Type B pancreatic cell (in vitro differentiated cells): ENCODE measurements around the gene LGALS7. TPM values are rescaled to one million over a fixed set of nuclear protein-coding genes. Genes with fewer than 3 reads are reported as not detected.
A peak's percentile ranks its signal among the peaks of the same experiment; 100 is the strongest.
"Not testable (repeated sequence)": the region's sequence is repeated elsewhere in the genome, so short reads cannot be mapped to it uniquely, and the experiment has no call there.

ENCODE experiments used
- DNase-seq: peaks from one replicate; pipeline ENCODE4 v3.0.0; 2021; ENCODE audit warnings: mixed read lengths; ENCODE audit not compliant: unreplicated experiment; ENCODE audit errors: extremely low spot score
- H3K27ac Mint-ChIP-seq: 2 replicates; pipeline ENCODE4 v1.8.0; 2021; ENCODE audit warnings: mild to moderate bottlenecking, mixed read lengths
- H3K27me3 Mint-ChIP-seq: 2 replicates; pipeline ENCODE4 v1.8.0; 2021; ENCODE audit warnings: mixed read lengths
- H3K36me3 Mint-ChIP-seq: 2 replicates; pipeline ENCODE4 v1.8.0; 2021; ENCODE audit warnings: mixed read lengths
- H3K4me1 Mint-ChIP-seq: one replicate; pipeline ENCODE4 v1.8.0; 2021; ENCODE audit warnings: mixed read lengths; ENCODE audit not compliant: unreplicated experiment
- H3K4me3 Mint-ChIP-seq: 2 replicates; pipeline ENCODE4 v1.8.0; 2021; ENCODE audit warnings: mild to moderate bottlenecking, mixed read lengths
- H3K9me3 Mint-ChIP-seq: 2 replicates; pipeline ENCODE4 v1.8.0; 2021; ENCODE audit warnings: mixed read lengths
- total RNA-seq: library from RNA; stranded (reverse); gene quantifications from 2 replicates; pipeline ENCODE4 v1.2.1, GENCODE V29; 2021; ENCODE audit warnings: low replicate concordance
- TF ChIP-seq, protein P1 (sequence below): fragments of 200-600 bp; sonication (generic); conservative IDR thresholded peaks from 2 replicates; pipeline ENCODE4 v1.5.0; 2021; ENCODE audit warnings: antibody characterized with exemption, mild to moderate bottlenecking

The LGALS7 gene
- total RNA-seq, 1 donor from 2014 or later: 1.8 TPM

DNA sequence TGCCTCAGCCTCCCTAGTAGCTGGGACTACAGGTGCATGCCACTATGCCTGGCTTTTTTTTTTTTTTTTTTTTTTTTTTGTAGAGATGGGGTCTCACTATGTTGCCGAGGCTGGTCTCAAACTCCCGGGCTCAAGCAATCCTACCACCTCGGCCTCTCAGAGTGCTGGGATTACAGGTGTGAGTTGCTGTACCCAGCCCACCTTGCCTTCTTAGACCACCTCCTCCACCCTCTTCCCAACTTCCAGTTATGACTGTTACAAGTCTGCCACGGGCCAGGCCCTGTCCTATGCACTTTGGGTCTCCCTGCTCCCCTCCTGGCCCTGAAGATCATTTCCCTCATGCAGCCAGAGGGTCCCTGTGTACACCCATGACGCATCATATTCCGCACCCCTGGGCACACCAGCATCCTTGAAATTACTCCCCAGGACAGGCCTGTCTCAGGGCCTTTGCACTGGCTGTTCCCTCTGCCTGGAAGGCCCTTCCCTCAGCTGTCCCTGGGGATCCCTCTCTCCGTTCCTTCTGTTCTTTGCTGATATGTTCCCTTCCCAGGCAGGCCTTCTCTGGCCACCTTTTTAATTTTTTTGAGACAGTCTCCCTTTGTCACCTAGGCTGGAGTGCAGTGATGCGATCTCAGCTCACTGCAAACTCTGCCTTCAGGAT lies 36.4 kb upstream of the LGALS7 start:
- Mint-ChIP-seq H3K36me3 (no peaks in the 10 kb centered on the region), H3K27me3 (no peaks in the 10 kb centered on the region), H3K27ac (no peak overlapping the region), H3K4me1 (peaks cover 9% of the 10 kb centered on the region), H3K9me3 (no peaks in the 10 kb centered on the region), H3K4me3 (no peak overlapping the region)
- DNase-seq: no peak
- TF ChIP-seq, protein P1, sequence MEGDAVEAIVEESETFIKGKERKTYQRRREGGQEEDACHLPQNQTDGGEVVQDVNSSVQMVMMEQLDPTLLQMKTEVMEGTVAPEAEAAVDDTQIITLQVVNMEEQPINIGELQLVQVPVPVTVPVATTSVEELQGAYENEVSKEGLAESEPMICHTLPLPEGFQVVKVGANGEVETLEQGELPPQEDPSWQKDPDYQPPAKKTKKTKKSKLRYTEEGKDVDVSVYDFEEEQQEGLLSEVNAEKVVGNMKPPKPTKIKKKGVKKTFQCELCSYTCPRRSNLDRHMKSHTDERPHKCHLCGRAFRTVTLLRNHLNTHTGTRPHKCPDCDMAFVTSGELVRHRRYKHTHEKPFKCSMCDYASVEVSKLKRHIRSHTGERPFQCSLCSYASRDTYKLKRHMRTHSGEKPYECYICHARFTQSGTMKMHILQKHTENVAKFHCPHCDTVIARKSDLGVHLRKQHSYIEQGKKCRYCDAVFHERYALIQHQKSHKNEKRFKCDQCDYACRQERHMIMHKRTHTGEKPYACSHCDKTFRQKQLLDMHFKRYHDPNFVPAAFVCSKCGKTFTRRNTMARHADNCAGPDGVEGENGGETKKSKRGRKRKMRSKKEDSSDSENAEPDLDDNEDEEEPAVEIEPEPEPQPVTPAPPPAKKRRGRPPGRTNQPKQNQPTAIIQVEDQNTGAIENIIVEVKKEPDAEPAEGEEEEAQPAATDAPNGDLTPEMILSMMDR: no peak

DNA sequence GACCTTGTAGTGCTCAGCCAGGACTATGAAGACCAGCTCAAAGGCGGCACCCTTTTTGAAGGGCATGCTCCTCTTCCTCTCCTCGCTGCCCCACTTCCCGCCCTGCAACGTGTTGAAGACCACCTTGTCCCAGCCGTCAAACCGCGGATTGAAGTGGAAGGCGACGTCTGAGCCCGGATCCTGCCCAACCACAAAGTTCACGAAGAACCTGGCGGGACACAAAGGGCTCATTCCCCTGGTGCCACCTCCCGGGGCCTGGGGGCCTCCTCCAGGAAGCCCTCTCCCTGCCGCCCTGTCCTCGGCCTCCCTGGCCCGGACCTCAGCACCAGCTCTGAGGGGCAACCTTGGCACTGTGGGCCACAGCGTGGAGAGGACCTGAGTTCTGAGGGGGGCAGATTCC lies 35.4 kb upstream of the LGALS7 start:
- no peak for DNase-seq
- Mint-ChIP-seq H3K9me3 (no peaks in the 10 kb centered on the region), H3K4me3 (no peak overlapping the region), H3K27ac (no peak overlapping the region), H3K27me3 (no peaks in the 10 kb centered on the region), H3K36me3 (no peaks in the 10 kb centered on the region), H3K4me1 (peaks cover 9% of the 10 kb centered on the region)
- TF ChIP-seq, protein P1: no peak

DNA sequence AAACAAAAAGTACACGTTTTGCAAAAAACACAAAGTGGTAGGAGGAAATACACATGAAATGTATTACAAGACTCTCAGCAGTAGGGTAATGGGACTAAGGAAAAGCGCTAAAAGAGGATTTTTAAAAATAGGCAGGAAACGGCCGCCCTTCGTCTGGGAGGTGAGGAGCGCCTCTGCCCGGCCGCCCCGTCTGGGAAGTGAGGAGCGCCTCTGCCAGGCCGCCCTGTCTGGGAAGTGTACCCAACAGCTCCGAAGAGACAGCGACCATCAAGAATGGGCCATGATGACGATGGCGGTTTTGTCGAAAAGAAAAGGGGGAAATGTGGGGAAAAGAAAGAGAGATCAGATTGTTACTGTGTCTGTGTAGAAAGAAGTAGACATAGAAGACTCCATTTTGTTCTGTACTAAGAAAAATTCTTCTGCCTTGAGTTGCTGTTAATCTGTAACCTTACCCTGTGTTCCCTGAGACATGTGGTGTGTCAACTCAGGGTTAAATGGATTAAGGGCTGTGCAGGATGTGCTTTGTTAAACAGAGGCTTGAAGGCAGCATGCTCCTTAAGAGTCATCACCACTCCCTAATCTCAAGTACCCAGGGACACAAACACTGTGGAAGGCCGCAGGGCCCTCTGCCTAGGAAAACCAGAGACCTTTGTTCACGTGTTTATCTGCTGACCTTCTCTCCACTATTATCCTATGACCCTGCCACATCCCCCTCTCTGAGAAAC lies 34.2 kb upstream of the LGALS7 start:
- DNase-seq, H3K4me1 Mint-ChIP-seq, H3K4me3 Mint-ChIP-seq, H3K27me3 Mint-ChIP-seq, H3K36me3 Mint-ChIP-seq, H3K9me3 Mint-ChIP-seq: not testable (repeated sequence)
- peak overlapping the region; percentile 82 for H3K27ac Mint-ChIP-seq

DNA sequence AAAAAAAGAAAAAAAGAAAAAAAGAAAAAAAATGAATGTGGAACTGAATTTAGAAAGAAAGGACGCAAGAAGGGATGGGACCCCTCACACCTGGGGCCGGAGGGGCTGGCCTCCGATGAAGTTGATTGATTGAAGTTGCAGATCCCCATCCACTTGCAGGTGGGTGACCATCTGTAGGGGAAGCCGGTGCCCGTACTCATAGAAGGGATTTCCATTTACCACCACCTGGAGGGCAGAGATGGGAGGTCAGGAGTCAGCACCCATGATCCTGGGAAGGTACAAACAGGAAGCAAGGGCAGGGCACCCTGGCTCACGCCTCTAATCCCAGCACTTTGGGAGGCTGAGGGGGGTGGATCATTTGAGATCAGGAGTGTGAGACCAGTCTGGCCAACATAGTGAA lies 33.1 kb upstream of the LGALS7 start:
- H3K9me3 Mint-ChIP-seq: no peaks in the 10 kb centered on the region
- TF ChIP-seq, protein P1: no peak
- H3K4me3 Mint-ChIP-seq: no peak overlapping the region
- no peaks in the 10 kb centered on the region for H3K36me3 Mint-ChIP-seq
- H3K27ac Mint-ChIP-seq: no peak overlapping the region
- no peak for DNase-seq
- no peaks in the 10 kb centered on the region for H3K27me3 Mint-ChIP-seq
- H3K4me1 Mint-ChIP-seq: peaks cover 9% of the 10 kb centered on the region

DNA sequence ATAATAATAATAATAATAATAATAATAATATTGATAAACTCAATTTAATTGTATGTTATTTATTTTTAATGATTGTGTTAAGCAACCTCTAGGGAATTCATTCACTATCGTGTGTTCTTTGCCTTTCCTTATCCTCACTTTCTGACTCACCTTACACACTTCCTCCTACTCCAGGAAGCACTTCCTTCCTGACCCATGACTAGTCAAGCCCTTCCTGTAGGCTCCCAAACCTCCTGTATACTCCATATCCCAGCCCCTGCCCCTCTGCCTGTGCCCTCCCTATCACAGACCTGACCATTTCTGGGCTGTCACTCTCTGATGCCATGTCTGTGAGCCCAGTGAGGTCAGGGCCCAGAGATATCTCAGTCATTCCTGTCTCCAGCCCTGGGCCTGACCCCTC lies 31.9 kb upstream of the LGALS7 start:
- peaks cover 9% of the 10 kb centered on the region for H3K4me1 Mint-ChIP-seq
- H3K27ac Mint-ChIP-seq: peak overlapping the region; percentile 72
- DNase-seq: no peak
- H3K36me3 Mint-ChIP-seq: no peaks in the 10 kb centered on the region
- TF ChIP-seq, protein P1: no peak
- H3K27me3 Mint-ChIP-seq: no peaks in the 10 kb centered on the region
- no peak overlapping the region for H3K4me3 Mint-ChIP-seq
- H3K9me3 Mint-ChIP-seq: no peaks in the 10 kb centered on the region

DNA sequence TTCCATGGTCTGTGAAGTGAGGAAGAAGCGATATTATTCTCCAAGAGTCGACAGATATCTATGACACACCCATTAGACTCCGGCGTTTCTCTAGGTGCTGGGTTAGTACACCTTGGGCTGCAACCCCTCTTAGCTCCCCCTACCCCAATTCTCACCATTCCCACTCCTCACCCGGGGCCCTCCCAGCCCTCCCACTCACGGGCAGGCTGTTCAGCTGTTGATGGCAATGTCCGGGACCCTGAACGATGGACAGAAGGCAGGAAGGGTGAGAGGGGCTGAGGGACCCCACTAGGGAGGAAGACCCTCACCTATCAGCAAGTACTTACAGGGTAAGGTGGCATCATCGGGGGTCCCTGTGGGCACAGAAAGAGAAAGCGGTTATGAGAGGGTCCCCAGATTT lies 30.2 kb upstream of the LGALS7 start:
- Mint-ChIP-seq H3K27ac (no peak overlapping the region), H3K9me3 (peaks cover 5% of the 10 kb centered on the region), H3K36me3 (peaks cover 4% of the 10 kb centered on the region), H3K4me1 (peaks cover 9% of the 10 kb centered on the region), H3K27me3 (no peaks in the 10 kb centered on the region), H3K4me3 (no peak overlapping the region)
- TF ChIP-seq, protein P1: no peak
- no peak for DNase-seq
